Endothelial cell of umbilical vein (primary cell): ENCODE results near the gene LOXHD1. TPM values are rescaled to one million over a fixed set of nuclear protein-coding genes. Genes with fewer than 3 reads are reported as not detected.

ENCODE experiments used
- BruUV-seq: library from RNA; stranded (reverse); fragments of 400-500 nt; replicated peaks from 2 replicates; lab custom pipeline; 2021; lab: Mats Ljungman, UMichigan
- CTCF ChIA-PET: fragments of 300-600, 350-600 bp; sonication (Branson Sonifier 250); formaldehyde crosslinking; loops from one replicate; lab custom pipeline; 2021; ENCODE audit warnings: antibody characterized with exemption, inconsistent platforms; lab: Charles Lee
- POLR2A ChIA-PET: fragments of 300-600, 350-600 bp; sonication (Branson Sonifier 250); formaldehyde crosslinking; loops from one replicate; lab custom pipeline; 2021; ENCODE audit warnings: antibody characterized with exemption, inconsistent platforms; lab: Charles Lee
- DNase-seq: peaks from one replicate; pipeline ENCODE4 v3.0.0-alpha.2; 2011; ENCODE audit warnings: low read depth, low spot score
- FAIRE-seq: peaks from 2 replicates; lab custom pipeline; 2011; peaks lifted over from hg19 to GRCh38; lab: Jason Lieb, UNC
- H2AFZ ChIP-seq: 2 replicates; pipeline ENCODE4 v1.6.0; 2012; ENCODE audit warnings: low read depth, low read length, control low read depth, inconsistent platforms
- H3K27ac ChIP-seq: 2 replicates; pipeline ENCODE4 v1.5.1; 2011; ENCODE audit warnings: low read depth, mild to moderate bottlenecking, control low read depth, low read length, moderate library complexity; ENCODE audit not compliant: insufficient read depth
- H3K27me3 ChIP-seq, 2 experiments: 2 replicates each; pipeline versions ENCODE4 v1.6.0 to v1.6.1; 2011; ENCODE audit warnings: low read length in 2 of 2, mixed read lengths in 1 of 2; ENCODE audit not compliant: control insufficient read depth in 2 of 2, insufficient read depth in 2 of 2
- H3K36me3 ChIP-seq, 2 experiments: 2 replicates in 1 of 2; 3 replicates in 1 of 2; pipeline ENCODE4 v1.5.1; 2011; ENCODE audit warnings: low read length in 2 of 2, mild to moderate bottlenecking in 1 of 2, moderate library complexity in 1 of 2; ENCODE audit not compliant: control insufficient read depth in 2 of 2, insufficient read depth in 2 of 2; ENCODE audit errors: extremely low read depth in 1 of 2
- H3K4me1 ChIP-seq: 3 replicates; pipeline ENCODE4 v1.5.1; 2011; ENCODE audit warnings: mild to moderate bottlenecking, low read length; ENCODE audit not compliant: control insufficient read depth, insufficient read depth; ENCODE audit errors: extremely low read depth
- H3K4me2 ChIP-seq: 2 replicates; pipeline ENCODE4 v1.6.1; 2011; ENCODE audit warnings: low read length, control low read depth, mixed read lengths; ENCODE audit not compliant: insufficient read depth
- H3K4me3 ChIP-seq, 3 experiments: fragments of 200-600 bp in 1 of 3; sonication (generic), shearing (Covaris generic) in 1 of 3; replicated peaks in 1 of 3; 2 replicates each; pipeline ENCODE4 v1.5.1; 2011 to 2016; ENCODE audit warnings: control low read depth in 3 of 3, low read length in 3 of 3, mild to moderate bottlenecking in 2 of 3, inconsistent platforms in 1 of 3, low read depth in 1 of 3, moderate library complexity in 1 of 3; ENCODE audit not compliant: insufficient read depth in 1 of 3
- H3K79me2 ChIP-seq: 2 replicates; pipeline ENCODE4 v1.6.0; 2012; ENCODE audit warnings: low read length, inconsistent platforms; ENCODE audit not compliant: control insufficient read depth, insufficient read depth
- H3K9ac ChIP-seq: replicated peaks from 2 replicates; pipeline ENCODE3; 2011; ENCODE audit warnings: low read length, control low read depth; ENCODE audit not compliant: insufficient read depth; ENCODE audit errors: extremely low read depth
- H3K9me1 ChIP-seq: replicated peaks from 3 replicates; pipeline ENCODE4 v1.6.0; 2011; ENCODE audit warnings: mild to moderate bottlenecking, low read length; ENCODE audit not compliant: control insufficient read depth, insufficient read depth; ENCODE audit errors: extremely low read depth
- H3K9me3 ChIP-seq: replicated peaks from 2 replicates; pipeline ENCODE4 v1.5.1; 2012; ENCODE audit warnings: low read length, inconsistent platforms; ENCODE audit not compliant: control insufficient read depth, insufficient read depth
- H4K20me1 ChIP-seq: replicated peaks from 2 replicates; pipeline ENCODE3; 2011; ENCODE audit warnings: mild to moderate bottlenecking, low read length; ENCODE audit not compliant: control insufficient read depth, insufficient read depth; ENCODE audit errors: extremely low read depth
- EZH2 ChIP-seq: IDR thresholded peaks from 2 replicates; pipeline ENCODE4 v1.6.1; 2012; ENCODE audit warnings: borderline replicate concordance, low read depth, mild to moderate bottlenecking, moderate library complexity, low read length, inconsistent platforms; ENCODE audit not compliant: severe bottlenecking
- FOS ChIP-seq: IDR thresholded peaks from 2 replicates; pipeline ENCODE4 v1.6.1; 2011; ENCODE audit warnings: mild to moderate bottlenecking, low read length, moderate library complexity, borderline replicate concordance; ENCODE audit not compliant: insufficient read depth
- GATA2 ChIP-seq: IDR thresholded peaks from 2 replicates; pipeline ENCODE4 v1.7.0; 2011; ENCODE audit warnings: low read depth, mild to moderate bottlenecking, moderate library complexity, mixed read lengths, low read length; ENCODE audit not compliant: insufficient read length, insufficient read depth
- JUN ChIP-seq: IDR thresholded peaks from 2 replicates; pipeline ENCODE4 v1.6.1; 2011; ENCODE audit warnings: borderline replicate concordance, low read depth; ENCODE audit not compliant: insufficient read length, insufficient read depth
- MYC ChIP-seq: IDR thresholded peaks from one replicate; pipeline ENCODE4 v1.6.1; 2011; ENCODE audit warnings: mild to moderate bottlenecking, low read depth, low read length
- dilution Hi-C: fragments of 300-500 bp; cut with MboI; formaldehyde crosslinking; loops from one replicate; pipeline ENCODE4 v1.15.0; 2019; ENCODE audit warnings: low sequenced_read_pairs; ENCODE audit not compliant: extremely low pct_ligation_motif_present
- intact Hi-C: fragments of 100-400 bp; cut with micrococcal nuclease; formaldehyde crosslinking; loops from one replicate; pipeline ENCODE4 v1.10.0; 2022
- polyA plus RNA-seq, 4 experiments: library from polyadenylated mRNA; depleted of rRNA in 3 of 4; stranded (reverse) in 3 of 4; unstranded in 1 of 4; fragments of >200 nt; gene quantifications; 2 replicates each; pipeline versions ENCODE4 v1.2.1 to v1.2.3, GENCODE V29; 2011 to 2012; ENCODE audit warnings: missing spikeins in 1 of 4
- total RNA-seq: library from RNA; stranded (reverse); gene quantifications from 2 replicates; pipeline ENCODE4 v1.2.3, GENCODE V29; 2021

Gene LOXHD1
- total and polyA plus RNA-seq, 2 donors (not counting 3 experiments of a cell fraction or from before 2014, with no cell fraction given): not detected

DNA sequence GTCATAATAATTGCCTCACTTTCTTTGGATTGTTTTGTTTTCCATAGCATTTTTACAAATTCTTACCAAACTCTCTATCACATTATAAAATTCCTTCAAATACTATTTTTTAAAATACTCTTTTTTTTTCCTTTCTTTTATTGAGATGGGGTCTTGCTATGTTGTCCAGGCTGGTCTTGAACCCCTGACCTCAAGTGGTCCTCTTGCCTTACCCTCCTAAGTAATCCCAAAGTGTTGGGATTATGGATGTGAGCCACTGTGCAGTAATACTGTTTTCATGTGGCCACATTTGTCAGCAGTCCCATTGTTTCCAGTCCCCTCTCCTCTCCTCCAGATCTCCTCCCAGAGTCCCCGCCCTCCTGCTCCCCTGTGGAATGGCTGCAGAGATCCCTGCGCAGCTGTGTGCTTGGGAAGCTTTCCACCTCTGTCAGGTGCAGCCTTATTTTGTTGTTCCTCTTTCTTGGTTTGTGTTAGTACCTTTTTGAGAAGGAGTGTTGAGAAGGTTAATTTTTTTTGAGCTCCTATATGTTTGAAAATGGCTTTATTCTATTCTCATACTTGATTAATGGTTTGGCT lies 227.3 kb downstream of the LOXHD1 start:
- no TSS peak for BruUV-seq
- no peak overlapping the region for H3K9ac ChIP-seq
- TF ChIP-seq FOS: no peak
- no peak for TF ChIP-seq MYC
- no peak for TF ChIP-seq EZH2
- TF ChIP-seq JUN: no peak
- TF ChIP-seq GATA2: no peak
- no peak overlapping the region for H3K4me3 ChIP-seq
- dilution Hi-C loops: no loop called here
- no peaks in the 10 kb centered on the region for H3K9me3 ChIP-seq
- H3K27ac ChIP-seq: no peak overlapping the region
- H3K36me3 ChIP-seq: no peaks in the 10 kb centered on the region
- ChIA-PET POLR2A (no interaction called here), CTCF (no interaction called here)
- no peaks in the 10 kb centered on the region for H3K9me1 ChIP-seq
- no peak overlapping the region for H2AFZ ChIP-seq
- intact Hi-C loops: no loop called here
- H3K4me1 ChIP-seq: no peaks in the 10 kb centered on the region
- no peaks in the 10 kb centered on the region for H3K27me3 ChIP-seq
- no peaks in the 10 kb centered on the region for H3K79me2 ChIP-seq
- H4K20me1 ChIP-seq: no peaks in the 10 kb centered on the region
- no peak for DNase-seq
- no peak for FAIRE-seq
- no peak overlapping the region for H3K4me2 ChIP-seq

DNA sequence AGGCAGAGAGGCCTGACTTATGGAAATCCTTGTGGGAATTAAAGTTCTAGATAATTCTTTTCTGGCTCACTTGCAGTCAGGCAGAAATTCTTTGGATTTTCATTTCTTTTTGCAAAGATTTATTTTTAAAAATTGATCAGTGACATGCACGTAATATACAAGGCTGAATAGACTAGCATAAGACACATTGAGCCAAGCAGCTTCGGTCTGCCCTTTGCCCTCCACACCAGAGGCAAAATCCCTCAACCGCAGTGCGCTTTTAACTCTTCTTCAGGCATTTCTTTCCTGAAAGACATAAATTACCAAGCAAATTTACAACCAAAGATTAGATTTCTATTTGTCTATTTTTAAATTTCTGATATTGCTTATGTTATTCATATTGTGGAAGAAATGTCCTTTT lies 227.9 kb downstream of the LOXHD1 start:
- Histone ChIP-seq H4K20me1 (no peaks in the 10 kb centered on the region), H3K27me3 (no peaks in the 10 kb centered on the region), H3K4me1 (no peaks in the 10 kb centered on the region), H3K4me3 (no peak overlapping the region), H3K9ac (no peak overlapping the region), H2AFZ (no peak overlapping the region), H3K79me2 (no peaks in the 10 kb centered on the region), H3K9me1 (no peaks in the 10 kb centered on the region), H3K9me3 (no peaks in the 10 kb centered on the region), H3K36me3 (no peaks in the 10 kb centered on the region), H3K27ac (no peak overlapping the region), H3K4me2 (no peak overlapping the region)
- dilution Hi-C loops (no loop called here), intact Hi-C loops (no loop called here)
- DNase-seq (no peak), FAIRE-seq (no peak)
- BruUV-seq: no TSS peak
- TF ChIP-seq JUN (no peak), MYC (no peak), FOS (no peak), EZH2 (no peak)
- POLR2A ChIA-PET: no interaction called here
- CTCF ChIA-PET: no interaction called here
